ENCODE measurements around the gene MIOX. TPM values are rescaled to one million over a fixed set of nuclear protein-coding genes. Genes with fewer than 3 reads are reported as not detected.

The MIOX gene
- total RNA-seq, 1 experiment from 2014 or later, result 1.5 TPM

DNA sequence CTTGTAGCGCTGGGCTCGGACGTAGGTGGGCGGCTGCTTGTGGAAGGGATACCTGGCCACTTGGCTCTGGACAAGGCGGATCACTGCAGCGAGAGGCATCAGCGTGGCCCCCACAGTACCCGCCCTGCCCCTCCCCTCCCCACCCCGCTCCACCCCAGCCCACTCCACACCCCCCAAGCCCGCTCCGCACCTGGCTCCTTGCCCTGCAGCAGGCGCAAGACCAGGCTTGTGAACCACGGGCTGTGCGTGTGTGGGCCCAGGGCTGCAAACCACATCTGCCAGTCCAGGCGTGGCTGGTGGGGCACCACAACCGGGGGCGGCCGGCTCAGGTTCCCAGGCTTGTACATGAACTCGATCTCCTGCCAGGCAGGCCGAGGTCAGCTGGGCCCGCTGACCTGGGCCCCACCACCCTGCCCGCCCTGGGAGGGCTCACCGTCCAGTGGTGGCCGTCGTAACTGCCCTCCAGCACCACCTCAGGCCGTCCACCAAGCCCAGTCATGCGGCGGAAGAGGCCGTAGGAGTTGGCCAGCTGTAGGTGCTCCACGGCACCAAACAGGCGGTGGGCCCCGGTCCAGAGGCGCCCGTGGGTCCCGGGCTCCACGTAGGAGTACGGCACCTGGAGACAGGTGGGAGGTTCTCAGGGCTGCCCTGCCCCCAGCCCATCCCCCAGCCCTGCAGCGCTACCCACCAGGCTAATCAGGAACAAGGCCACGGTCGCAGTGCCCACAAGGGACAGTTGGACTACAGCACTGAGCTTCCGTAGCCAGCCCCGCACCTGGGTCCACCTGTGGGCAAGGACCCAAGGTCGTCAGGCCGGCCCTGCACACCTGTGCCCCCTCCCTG is 17.9 kb downstream of the MIOX start:
- Histone ChIP-seq H3K79me2 (ENCODE audit: low read depth) (peaks cover 19% of the 10 kb centered on the region), H3K9me3 (ENCODE audit: insufficient read depth, low read depth) (no peaks in the 10 kb centered on the region), H3K4me2 (no peak overlapping the region), H3K4me3 (no peak overlapping the region), H4K20me1 (ENCODE audit: insufficient read depth) (peaks cover 3% of the 10 kb centered on the region; the same call in 1 of the 2 replicates), H3K9me2 (ENCODE audit: insufficient read depth) (no peaks in the 10 kb centered on the region), H3K27ac (no peak overlapping the region), H3K4me1 (replicated peaks; ENCODE audit: insufficient read depth) (peaks cover 17% of the 10 kb centered on the region), H3K27me3 (ENCODE audit: insufficient read depth, low read depth) (no peaks in the 10 kb centered on the region), H3K36me3 (ENCODE audit: low read depth) (0 out of 2 replicates have a peak, but pooled peaks cover 5% of the 10 kb centered on the region), H2AFZ (no peak overlapping the region), H3F3A (ENCODE audit: insufficient read depth, low read depth) (peaks cover 22% of the 10 kb centered on the region; the same call in 1 of the 2 replicates)
- no TSS peak for BruUV-seq (replicated peaks)
- intact Hi-C loops (cut with micrococcal nuclease; ENCODE audit: unreplicated experiment), result loop anchor here (5.0 kb wide), 2 partner anchors 78 to 162 kb away; partner anchors contain the start of genes CHKB and PPP6R2
- ChIA-PET CTCF (interaction anchor here (0.5 kb wide), 1 partner anchor 53 kb away, joined by 16 read pairs; no protein-coding TSS in a partner anchor), POLR2A (ENCODE audit: unreplicated experiment) (no interaction called here)
- TF ChIP-seq CTCF (conservative IDR thresholded peaks at IDR 0.05) (no peak), EZH2 (IDR thresholded peaks at IDR 0.05; ENCODE audit: low read depth) (no peak)
- DNase-seq, result no peak

- Histone ChIP-seq H4K20me1 (ENCODE audit: insufficient read depth) (peaks cover 5% of the 10 kb centered on the region; the same call in 1 of the 2 replicates), H3K4me1 (replicated peaks; ENCODE audit: insufficient read depth) (peaks cover 19% of the 10 kb centered on the region), H2AFZ (no peak overlapping the region), H3K27me3 (ENCODE audit: insufficient read depth, low read depth) (no peaks in the 10 kb centered on the region), H3K27ac (no peak overlapping the region), H3K9me3 (ENCODE audit: insufficient read depth, low read depth) (no peaks in the 10 kb centered on the region), H3K36me3 (ENCODE audit: low read depth) (0 out of 2 replicates have a peak, but pooled peaks cover 5% of the 10 kb centered on the region), H3K9me2 (ENCODE audit: insufficient read depth) (no peaks in the 10 kb centered on the region), H3K4me3 (no peak overlapping the region), H3K79me2 (ENCODE audit: low read depth) (peaks cover 27% of the 10 kb centered on the region), H3F3A (ENCODE audit: insufficient read depth, low read depth) (peaks cover 16% of the 10 kb centered on the region; the same call in 1 of the 2 replicates), H3K4me2 (no peak overlapping the region)
- TSS peak; percentile 19 for BruUV-seq (replicated peaks)
- ChIA-PET POLR2A (ENCODE audit: unreplicated experiment) (no interaction called here), CTCF (no interaction called here)
- intact Hi-C loops (cut with micrococcal nuclease; ENCODE audit: unreplicated experiment), result loop anchor here (5.0 kb wide), 2 partner anchors 77 to 163 kb away; partner anchors contain the start of genes CHKB and PPP6R2
- TF ChIP-seq CTCF (conservative IDR thresholded peaks at IDR 0.05), result no peak
- no peak for DNase-seq
These were observed 18.7 kb downstream of the MIOX start for GRCh38 chr22:50505276-50505775.

DNA sequence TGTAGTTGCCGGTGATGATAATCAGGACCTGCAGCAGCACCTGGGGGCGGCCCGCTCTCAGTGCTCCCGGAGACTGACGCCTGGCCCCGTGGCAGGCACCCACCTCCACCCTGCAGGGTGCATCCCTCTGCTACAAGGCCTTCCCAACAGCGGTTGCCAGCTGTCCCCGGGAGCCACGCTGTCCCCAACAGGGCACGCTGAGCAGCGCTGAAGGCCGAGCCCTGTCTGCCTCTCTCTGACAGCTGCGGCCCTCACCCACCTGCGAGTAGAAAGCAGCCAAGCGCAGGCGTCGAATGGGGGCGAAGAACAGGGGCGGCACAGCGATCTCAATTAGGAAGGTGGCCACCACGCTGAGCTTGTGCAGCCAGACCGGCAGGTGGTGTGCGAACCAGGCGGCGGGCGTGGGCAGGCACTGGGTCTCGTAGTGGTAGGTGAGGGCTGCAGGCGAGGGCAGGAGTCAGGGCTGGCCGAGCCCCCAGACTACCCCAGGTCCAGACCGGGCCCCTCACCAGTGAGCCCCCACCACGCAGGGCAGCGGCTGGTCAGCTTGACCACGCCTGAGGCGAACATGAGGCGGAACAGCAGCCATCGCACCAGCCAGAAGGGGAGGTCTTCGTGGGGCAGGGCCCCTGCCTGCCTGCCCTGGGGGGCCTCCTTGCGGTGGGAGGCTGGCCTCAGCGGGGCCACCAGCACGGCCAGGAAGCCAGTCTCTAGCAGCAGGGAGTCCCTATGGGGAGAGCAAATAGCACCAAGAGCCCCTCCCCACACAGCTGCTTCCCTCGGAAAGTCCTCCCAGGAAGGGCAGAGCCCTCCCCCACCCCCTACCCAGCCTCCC is 19.3 kb downstream of the MIOX start:
- CTCF ChIA-PET, result no interaction called here
- peaks cover 9% of the 10 kb centered on the region; the same call in 1 of the 2 replicates for H4K20me1 ChIP-seq (ENCODE audit: insufficient read depth)
- peaks cover 11% of the 10 kb centered on the region; the same call in 1 of the 2 replicates for H3F3A ChIP-seq (ENCODE audit: insufficient read depth, low read depth)
- H3K9me3 ChIP-seq (ENCODE audit: insufficient read depth, low read depth), result no peaks in the 10 kb centered on the region
- H2AFZ ChIP-seq, result no peak overlapping the region
- intact Hi-C loops (cut with micrococcal nuclease; ENCODE audit: unreplicated experiment), result loop anchor here (5.0 kb wide), 2 partner anchors 76 to 164 kb away; partner anchors contain the start of genes CHKB and PPP6R2
- no peaks in the 10 kb centered on the region for H3K9me2 ChIP-seq (ENCODE audit: insufficient read depth)
- H3K36me3 ChIP-seq (ENCODE audit: low read depth), result 0 out of 2 replicates have a peak, but pooled peaks cover 5% of the 10 kb centered on the region
- POLR2A ChIA-PET (ENCODE audit: unreplicated experiment), result no interaction called here
- H3K27me3 ChIP-seq (ENCODE audit: insufficient read depth, low read depth), result no peaks in the 10 kb centered on the region
- no peak for DNase-seq
- H3K4me2 ChIP-seq, result peak overlapping the region; percentile 94
- H3K4me3 ChIP-seq, result no peak overlapping the region; the same call in 1 of the 2 replicates
- peaks cover 33% of the 10 kb centered on the region for H3K79me2 ChIP-seq (ENCODE audit: low read depth)
- no peak overlapping the region for H3K27ac ChIP-seq
- H3K4me1 ChIP-seq (replicated peaks; ENCODE audit: insufficient read depth), result peaks cover 19% of the 10 kb centered on the region
- TF ChIP-seq EZH2 (IDR thresholded peaks at IDR 0.05; ENCODE audit: low read depth) (no peak), CTCF (conservative IDR thresholded peaks at IDR 0.05) (no peak)
- no TSS peak for BruUV-seq (replicated peaks)

Data from PC-9 (cell line).